ENCODE measurements around the gene CD1E. TPM values are rescaled to one million over a fixed set of nuclear protein-coding genes. Genes with fewer than 3 reads are reported as not detected.

The CD1E gene
- polyA plus RNA-seq, 1 donor, result 0.34 TPM

GRCh38 chr1:158398818-158399514 lies 45.3 kb downstream of the CD1E start, which contains the start of gene OR10T2:
Gene OR10T2, minus strand, starts transcription at chr1:158399466. Its CDS starts 0 bp downstream, at chr1:158399466.
- Histone ChIP-seq H3K4me3 (ENCODE audit: low read length) (no peak within 1 kb of the TSS), H3K4me1 (ENCODE audit: control insufficient read depth, insufficient read depth, low read length) (no peaks in the 10 kb centered on the region), H3K36me3 (ENCODE audit: control insufficient read depth, insufficient read depth, low read length) (no peaks in the 10 kb centered on the region), H3K9me3 (ENCODE audit: control insufficient read depth, low read depth, low read length) (no peaks in the 10 kb centered on the region), H3K27me3 (ENCODE audit: control insufficient read depth, insufficient read depth, low read length) (no peaks in the 10 kb centered on the region), H3K27ac (ENCODE audit: low read length) (no peak within 1 kb of the TSS)
- no CpG with 5 or more reads among the region's 5 CpGs for WGBS (ENCODE audit: insufficient coverage, low lambda C conversion rate)
- no peak for DNase-seq

- no peaks in the 10 kb centered on the region for H3K36me3 ChIP-seq (ENCODE audit: control insufficient read depth, insufficient read depth, low read length)
- no peak overlapping the region for H3K4me3 ChIP-seq (ENCODE audit: low read length)
- no peak overlapping the region for H3K27ac ChIP-seq (ENCODE audit: low read length)
- H3K27me3 ChIP-seq (ENCODE audit: control insufficient read depth, insufficient read depth, low read length), result no peaks in the 10 kb centered on the region
- no peak for DNase-seq
- H3K4me1 ChIP-seq (ENCODE audit: control insufficient read depth, insufficient read depth, low read length), result no peaks in the 10 kb centered on the region
- WGBS (ENCODE audit: insufficient coverage, low lambda C conversion rate), result 100% methylated on average over 1 of the region's 3 CpGs
- H3K9me3 ChIP-seq (ENCODE audit: control insufficient read depth, low read depth, low read length), result no peaks in the 10 kb centered on the region
Measured at GRCh38 chr1:158400871-158401270, 47.2 kb downstream of the CD1E start.

GRCh38 chr1:158407092-158407491 lies 53.4 kb downstream of the CD1E start:
- Histone ChIP-seq H3K27me3 (ENCODE audit: control insufficient read depth, insufficient read depth, low read length) (no peaks in the 10 kb centered on the region), H3K27ac (ENCODE audit: low read length) (no peak overlapping the region), H3K4me3 (ENCODE audit: low read length) (no peak overlapping the region), H3K4me1 (ENCODE audit: control insufficient read depth, insufficient read depth, low read length) (no peaks in the 10 kb centered on the region), H3K36me3 (ENCODE audit: control insufficient read depth, insufficient read depth, low read length) (no peaks in the 10 kb centered on the region), H3K9me3 (ENCODE audit: control insufficient read depth, low read depth, low read length) (no peaks in the 10 kb centered on the region)
- DNase-seq, result no peak
- no CpG with 5 or more reads among the region's 5 CpGs for WGBS (ENCODE audit: insufficient coverage, low lambda C conversion rate)

Other genes with a start within 250 kb of the CD1E start
- 5.7 TPM for gene CD1D, start 173.0 kb upstream of the CD1E start, polyA plus RNA-seq
- gene CD1A, start 99.5 kb upstream of the CD1E start, polyA plus RNA-seq, result not detected
- gene CD1C, start 64.0 kb upstream of the CD1E start, polyA plus RNA-seq, result 0.63 TPM
- not detected for gene CD1B, start 22.4 kb upstream of the CD1E start, polyA plus RNA-seq
- not detected for gene OR10T2, start 45.6 kb downstream of the CD1E start, polyA plus RNA-seq
- gene OR10K2, start 72.3 kb downstream of the CD1E start, polyA plus RNA-seq, result not detected
- not detected for gene OR10K1, start 107.9 kb downstream of the CD1E start, polyA plus RNA-seq
- gene OR10R2, start 118.3 kb downstream of the CD1E start, polyA plus RNA-seq, result not detected
- gene OR6Y1, start 200.5 kb downstream of the CD1E start, polyA plus RNA-seq, result not detected
- gene OR6P1, start 216.7 kb downstream of the CD1E start, polyA plus RNA-seq, result not detected
- not detected for gene OR10X1, start 226.0 kb downstream of the CD1E start, polyA plus RNA-seq